Breast epithelium (tissue), 3 donors: ENCODE measurements around the gene STX18.

Experiments used
- CTCF ChIP-seq, 3 donors: fragments of 450-650 bp; IDR thresholded peaks; one replicate each; pipeline ENCODE4 v1.5.1; 2016 to 2017; ENCODE audit warnings: antibody characterized with exemption in 3 of 3, mild to moderate bottlenecking in 3 of 3, moderate library complexity in 3 of 3
- POLR2A ChIP-seq: fragments of 450-650 bp; IDR thresholded peaks from one replicate; pipeline ENCODE4 v1.6.1; 2016; ENCODE audit warnings: antibody characterized with exemption, mild to moderate bottlenecking, moderate library complexity

DNA sequence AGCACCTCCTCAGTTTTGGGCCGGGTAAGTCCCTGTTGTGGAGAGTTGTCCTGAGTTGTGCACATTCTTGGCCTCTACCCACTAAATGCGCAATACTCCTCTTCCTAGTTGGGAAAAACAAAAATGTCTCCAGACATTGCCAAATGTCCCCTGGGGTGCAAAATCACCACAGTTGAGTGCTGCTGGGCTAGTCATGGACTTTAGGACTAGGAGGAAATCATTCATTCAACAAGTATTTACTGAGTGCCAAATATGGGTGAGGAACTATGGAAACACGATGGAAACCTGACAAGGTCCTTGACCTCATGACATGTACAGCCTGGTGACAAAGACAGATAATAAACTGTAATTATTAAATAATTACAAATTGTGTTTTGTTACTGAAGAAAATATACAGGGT, 71.6 kb downstream of the STX18 start:
- no peak for TF ChIP-seq CTCF (IDR thresholded peaks at IDR 0.05)
- TF ChIP-seq POLR2A = no peak
